Measurements from ENCODE around the gene MPV17L. TPM values are rescaled to one million over a fixed set of nuclear protein-coding genes. Genes with fewer than 3 reads are reported as not detected.
"Not testable (repeated sequence)": the region's sequence is repeated elsewhere in the genome, so short reads cannot be mapped to it uniquely, and the experiment has no call there.

The MPV17L gene
- total RNA-seq, 6 experiments from 2014 or later = 9.3 to 18.8 (median 16.0) TPM

- no peaks in the 10 kb centered on the region for H3K27me3 ChIP-seq
- H3K9me3 ChIP-seq = peaks cover 0 to 4% (median 0%) of the 10 kb centered on the region in 4 donors
- peaks cover 0 to 48% (median 20%) of the 10 kb centered on the region in 4 donors for H3K4me1 ChIP-seq
- no peak overlapping the region for H3K4me3 ChIP-seq
- DNase-seq (peak in 1 of 3 donors; percentile 40), ATAC-seq (peak in 1 of 4 donors; percentile 61)
- intact Hi-C loops (cut with DNase I) = no loop called here
- 90% methylated on average over 3 of the region's 3 CpGs for WGBS (ENCODE audit: insufficient coverage, low coverage, low lambda C conversion rate, missing lambda C conversion rate)
- peak overlapping the region in 1 of 3 donors; percentile 13 for H3K27ac ChIP-seq
- TF ChIP-seq CTCF (IDR thresholded peaks at IDR 0.05) (no peak), POLR2A (IDR thresholded peaks at IDR 0.05) (no peak)
- H3K36me3 ChIP-seq = no peaks in the 10 kb centered on the region
Measured at GRCh38 chr16:15440852-15441251, 45.3 kb downstream of the MPV17L start.

GRCh38 chr16:15442140-15442539 lies 46.6 kb downstream of the MPV17L start:
- H3K27ac ChIP-seq; H3K9me3 ChIP-seq; H3K36me3 ChIP-seq; intact Hi-C loops (cut with DNase I); H3K27me3 ChIP-seq; DNase-seq; H3K4me3 ChIP-seq; ATAC-seq: not testable (repeated sequence)
- H3K4me1 ChIP-seq = peaks cover 0 to 45% (median 17%) of the 10 kb centered on the region in 4 donors
- 81% methylated on average over 5 of the region's 5 CpGs for WGBS (ENCODE audit: insufficient coverage, low coverage, low lambda C conversion rate, missing lambda C conversion rate)

GRCh38 chr16:15443753-15444152 lies 48.2 kb downstream of the MPV17L start:
- H3K9me3 ChIP-seq = peaks cover 0 to 5% (median 0%) of the 10 kb centered on the region in 4 donors
- peak overlapping the region in 2 of 3 donors; percentile 50 to 62 for H3K27ac ChIP-seq
- H3K4me3 ChIP-seq = no peak overlapping the region
- no peak for TF ChIP-seq CTCF (IDR thresholded peaks at IDR 0.05)
- no peak for TF ChIP-seq POLR2A (IDR thresholded peaks at IDR 0.05)
- H3K36me3 ChIP-seq = no peaks in the 10 kb centered on the region
- no peaks in the 10 kb centered on the region for H3K27me3 ChIP-seq
- peaks cover 0 to 35% (median 14%) of the 10 kb centered on the region in 4 donors for H3K4me1 ChIP-seq
- intact Hi-C loops (cut with DNase I) = no loop called here
- peak; percentile 25 to 77 (median 60) for DNase-seq
- 42% methylated on average over 4 of the region's 4 CpGs for WGBS (ENCODE audit: insufficient coverage, low coverage, low lambda C conversion rate, missing lambda C conversion rate)
- peak; percentile 88 to 98 (median 94) for ATAC-seq

GRCh38 chr16:15444264-15444663 lies 48.7 kb downstream of the MPV17L start:
- TF ChIP-seq CTCF (IDR thresholded peaks at IDR 0.05) (no peak), POLR2A (IDR thresholded peaks at IDR 0.05) (no peak)
- intact Hi-C loops (cut with DNase I) = no loop called here
- Histone ChIP-seq H3K27me3 (no peaks in the 10 kb centered on the region), H3K4me1 (peaks cover 0 to 31% (median 13%) of the 10 kb centered on the region in 4 donors), H3K27ac (peak overlapping the region in 2 of 3 donors; percentile 31 to 58), H3K4me3 (no peak overlapping the region), H3K36me3 (no peaks in the 10 kb centered on the region), H3K9me3 (peaks cover 0 to 5% (median 0%) of the 10 kb centered on the region in 4 donors)
- ATAC-seq (no peak), DNase-seq (no peak)
- 46% methylated on average over 3 of the region's 3 CpGs for WGBS (ENCODE audit: insufficient coverage, low coverage, low lambda C conversion rate, missing lambda C conversion rate)

GRCh38 chr16:15445450-15445849 lies 49.9 kb downstream of the MPV17L start:
- DNase-seq = no peak
- no peak for TF ChIP-seq CTCF (IDR thresholded peaks at IDR 0.05)
- no peak for TF ChIP-seq POLR2A (IDR thresholded peaks at IDR 0.05)
- H3K27me3 ChIP-seq = no peaks in the 10 kb centered on the region
- no peaks in the 10 kb centered on the region for H3K36me3 ChIP-seq
- intact Hi-C loops (cut with DNase I) = no loop called here
- WGBS (ENCODE audit: insufficient coverage, low coverage, low lambda C conversion rate, missing lambda C conversion rate) = 23% methylated on average over 1 of the region's 1 CpG
- peaks cover 0 to 24% (median 9%) of the 10 kb centered on the region in 4 donors for H3K4me1 ChIP-seq
- no peak for ATAC-seq
- H3K27ac ChIP-seq = no peak overlapping the region
- peaks cover 0 to 5% (median 0%) of the 10 kb centered on the region in 4 donors for H3K9me3 ChIP-seq
- H3K4me3 ChIP-seq = no peak overlapping the region

Measured in right lobe of liver (tissue), 6 donors.